ENCODE measurements around the gene TRIM41. TPM values are rescaled to one million over a fixed set of nuclear protein-coding genes. Genes with fewer than 3 reads are reported as not detected.

Gene TRIM41
- total and polyA plus RNA-seq, 2 of the 13 experiments (the other 11 are each of a cell fraction or from before 2014, with no cell fraction given): 10.2 to 16.7 TPM

DNA sequence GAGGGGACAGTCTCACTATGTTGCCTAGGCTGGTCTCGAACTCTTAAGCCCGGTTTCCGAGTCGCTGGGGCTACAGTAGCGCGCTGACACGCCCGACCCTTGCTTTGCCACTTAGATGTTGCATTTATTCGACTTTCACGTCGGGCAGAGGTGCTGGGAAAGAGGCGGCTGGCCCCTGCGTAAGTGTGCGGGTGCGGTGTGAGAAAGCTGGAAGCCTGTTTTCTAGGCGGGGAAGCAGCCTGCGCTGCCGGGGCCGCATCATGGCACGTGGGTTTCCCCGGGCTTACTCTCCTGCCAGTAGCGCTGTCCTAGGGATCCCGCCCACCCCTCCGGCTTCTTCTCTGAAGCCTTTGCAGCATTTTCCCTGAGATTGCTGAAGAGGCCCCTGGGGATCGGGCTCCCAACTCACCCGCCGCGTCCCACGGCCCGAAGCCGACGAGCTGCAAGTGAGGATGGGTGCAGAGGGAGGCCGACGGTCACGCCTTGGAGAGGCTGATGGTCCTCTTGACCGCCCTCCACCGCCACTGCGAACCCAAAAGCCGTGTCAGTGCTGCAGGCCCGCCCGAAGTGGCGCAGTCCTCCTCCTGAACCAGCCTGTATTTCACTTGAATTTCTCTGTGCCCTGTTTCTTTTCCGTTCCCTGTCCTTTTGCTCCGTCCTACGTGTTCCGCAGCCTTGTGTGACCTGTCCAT lies 5.8 kb upstream of the TRIM41 start (continued):
- TF ChIP-seq ZNF619 (CRISPR knock-in tag; IDR thresholded peaks at IDR 0.05): no peak
- no peak for TF ChIP-seq DPF2 (CRISPR knock-in tag; IDR thresholded peaks at IDR 0.05; ENCODE audit: borderline replicate concordance, low read depth)
- TF ChIP-seq ZNF331 (CRISPR knock-in tag; IDR thresholded peaks at IDR 0.05): no peak
- TF ChIP-seq, protein P1, sequence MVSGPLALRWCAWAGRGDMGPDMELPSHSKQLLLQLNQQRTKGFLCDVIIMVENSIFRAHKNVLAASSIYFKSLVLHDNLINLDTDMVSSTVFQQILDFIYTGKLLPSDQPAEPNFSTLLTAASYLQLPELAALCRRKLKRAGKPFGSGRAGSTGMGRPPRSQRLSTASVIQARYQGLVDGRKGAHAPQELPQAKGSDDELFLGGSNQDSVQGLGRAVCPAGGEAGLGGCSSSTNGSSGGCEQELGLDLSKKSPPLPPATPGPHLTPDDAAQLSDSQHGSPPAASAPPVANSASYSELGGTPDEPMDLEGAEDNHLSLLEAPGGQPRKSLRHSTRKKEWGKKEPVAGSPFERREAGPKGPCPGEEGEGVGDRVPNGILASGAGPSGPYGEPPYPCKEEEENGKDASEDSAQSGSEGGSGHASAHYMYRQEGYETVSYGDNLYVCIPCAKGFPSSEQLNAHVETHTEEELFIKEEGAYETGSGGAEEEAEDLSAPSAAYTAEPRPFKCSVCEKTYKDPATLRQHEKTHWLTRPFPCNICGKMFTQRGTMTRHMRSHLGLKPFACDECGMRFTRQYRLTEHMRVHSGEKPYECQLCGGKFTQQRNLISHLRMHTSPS (CRISPR knock-in tag; IDR thresholded peaks at IDR 0.05; ENCODE audit: low read depth): 0 out of 2 replicates have a peak, but pooled peaks have one; percentile 25
- TF ChIP-seq, protein P2, sequence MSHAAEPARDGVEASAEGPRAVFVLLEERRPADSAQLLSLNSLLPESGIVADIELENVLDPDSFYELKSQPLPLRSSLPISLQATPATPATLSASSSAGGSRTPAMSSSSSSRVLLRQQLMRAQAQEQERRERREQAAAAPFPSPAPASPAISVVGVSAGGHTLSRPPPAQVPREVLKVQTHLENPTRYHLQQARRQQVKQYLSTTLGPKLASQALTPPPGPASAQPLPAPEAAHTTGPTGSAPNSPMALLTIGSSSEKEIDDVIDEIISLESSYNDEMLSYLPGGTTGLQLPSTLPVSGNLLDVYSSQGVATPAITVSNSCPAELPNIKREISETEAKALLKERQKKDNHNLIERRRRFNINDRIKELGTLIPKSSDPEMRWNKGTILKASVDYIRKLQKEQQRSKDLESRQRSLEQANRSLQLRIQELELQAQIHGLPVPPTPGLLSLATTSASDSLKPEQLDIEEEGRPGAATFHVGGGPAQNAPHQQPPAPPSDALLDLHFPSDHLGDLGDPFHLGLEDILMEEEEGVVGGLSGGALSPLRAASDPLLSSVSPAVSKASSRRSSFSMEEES (CRISPR knock-in tag; IDR thresholded peaks at IDR 0.05): no peak
- TF ChIP-seq ZNF329 (CRISPR knock-in tag; IDR thresholded peaks at IDR 0.05; ENCODE audit: low read depth): no peak; the same call in 1 of the 2 replicates
- TF ChIP-seq KDM5B (CRISPR knock-in tag; IDR thresholded peaks at IDR 0.05; ENCODE audit: borderline replicate concordance): peak; percentile 82; the same call in 1 of the 2 replicates
- TF ChIP-seq, protein P3, sequence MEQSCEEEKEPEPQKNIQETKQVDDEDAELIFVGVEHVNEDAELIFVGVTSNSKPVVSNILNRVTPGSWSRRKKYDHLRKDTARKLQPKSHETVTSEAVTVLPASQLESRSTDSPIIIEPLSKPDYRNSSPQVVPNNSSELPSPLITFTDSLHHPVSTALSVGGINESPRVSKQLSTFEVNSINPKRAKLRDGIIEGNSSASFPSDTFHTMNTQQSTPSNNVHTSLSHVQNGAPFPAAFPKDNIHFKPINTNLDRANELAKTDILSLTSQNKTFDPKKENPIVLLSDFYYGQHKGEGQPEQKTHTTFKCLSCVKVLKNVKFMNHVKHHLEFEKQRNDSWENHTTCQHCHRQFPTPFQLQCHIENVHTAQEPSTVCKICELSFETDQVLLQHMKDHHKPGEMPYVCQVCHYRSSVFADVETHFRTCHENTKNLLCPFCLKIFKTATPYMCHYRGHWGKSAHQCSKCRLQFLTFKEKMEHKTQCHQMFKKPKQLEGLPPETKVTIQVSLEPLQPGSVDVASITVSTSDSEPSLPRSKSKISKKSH (CRISPR knock-in tag; IDR thresholded peaks at IDR 0.05; ENCODE audit: borderline replicate concordance): peak; percentile 59; the same call in 1 of the 2 replicates
- TF ChIP-seq, protein P4, sequence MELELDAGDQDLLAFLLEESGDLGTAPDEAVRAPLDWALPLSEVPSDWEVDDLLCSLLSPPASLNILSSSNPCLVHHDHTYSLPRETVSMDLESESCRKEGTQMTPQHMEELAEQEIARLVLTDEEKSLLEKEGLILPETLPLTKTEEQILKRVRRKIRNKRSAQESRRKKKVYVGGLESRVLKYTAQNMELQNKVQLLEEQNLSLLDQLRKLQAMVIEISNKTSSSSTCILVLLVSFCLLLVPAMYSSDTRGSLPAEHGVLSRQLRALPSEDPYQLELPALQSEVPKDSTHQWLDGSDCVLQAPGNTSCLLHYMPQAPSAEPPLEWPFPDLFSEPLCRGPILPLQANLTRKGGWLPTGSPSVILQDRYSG (CRISPR knock-in tag; IDR thresholded peaks at IDR 0.05): no peak
- no peak for TF ChIP-seq FOXA1 (IDR thresholded peaks at IDR 0.05)
- no peak; the same call in 1 of the 2 replicates for TF ChIP-seq FOXA1 (CRISPR knock-in tag; IDR thresholded peaks at IDR 0.05)
- TF ChIP-seq, protein P5, sequence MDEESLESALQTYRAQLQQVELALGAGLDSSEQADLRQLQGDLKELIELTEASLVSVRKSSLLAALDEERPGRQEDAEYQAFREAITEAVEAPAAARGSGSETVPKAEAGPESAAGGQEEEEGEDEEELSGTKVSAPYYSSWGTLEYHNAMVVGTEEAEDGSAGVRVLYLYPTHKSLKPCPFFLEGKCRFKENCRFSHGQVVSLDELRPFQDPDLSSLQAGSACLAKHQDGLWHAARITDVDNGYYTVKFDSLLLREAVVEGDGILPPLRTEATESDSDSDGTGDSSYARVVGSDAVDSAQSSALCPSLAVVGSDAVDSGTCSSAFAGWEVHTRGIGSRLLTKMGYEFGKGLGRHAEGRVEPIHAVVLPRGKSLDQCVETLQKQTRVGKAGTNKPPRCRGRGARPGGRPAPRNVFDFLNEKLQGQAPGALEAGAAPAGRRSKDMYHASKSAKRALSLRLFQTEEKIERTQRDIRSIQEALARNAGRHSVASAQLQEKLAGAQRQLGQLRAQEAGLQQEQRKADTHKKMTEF (CRISPR knock-in tag; IDR thresholded peaks at IDR 0.05): no peak
- TF ChIP-seq, protein P6, sequence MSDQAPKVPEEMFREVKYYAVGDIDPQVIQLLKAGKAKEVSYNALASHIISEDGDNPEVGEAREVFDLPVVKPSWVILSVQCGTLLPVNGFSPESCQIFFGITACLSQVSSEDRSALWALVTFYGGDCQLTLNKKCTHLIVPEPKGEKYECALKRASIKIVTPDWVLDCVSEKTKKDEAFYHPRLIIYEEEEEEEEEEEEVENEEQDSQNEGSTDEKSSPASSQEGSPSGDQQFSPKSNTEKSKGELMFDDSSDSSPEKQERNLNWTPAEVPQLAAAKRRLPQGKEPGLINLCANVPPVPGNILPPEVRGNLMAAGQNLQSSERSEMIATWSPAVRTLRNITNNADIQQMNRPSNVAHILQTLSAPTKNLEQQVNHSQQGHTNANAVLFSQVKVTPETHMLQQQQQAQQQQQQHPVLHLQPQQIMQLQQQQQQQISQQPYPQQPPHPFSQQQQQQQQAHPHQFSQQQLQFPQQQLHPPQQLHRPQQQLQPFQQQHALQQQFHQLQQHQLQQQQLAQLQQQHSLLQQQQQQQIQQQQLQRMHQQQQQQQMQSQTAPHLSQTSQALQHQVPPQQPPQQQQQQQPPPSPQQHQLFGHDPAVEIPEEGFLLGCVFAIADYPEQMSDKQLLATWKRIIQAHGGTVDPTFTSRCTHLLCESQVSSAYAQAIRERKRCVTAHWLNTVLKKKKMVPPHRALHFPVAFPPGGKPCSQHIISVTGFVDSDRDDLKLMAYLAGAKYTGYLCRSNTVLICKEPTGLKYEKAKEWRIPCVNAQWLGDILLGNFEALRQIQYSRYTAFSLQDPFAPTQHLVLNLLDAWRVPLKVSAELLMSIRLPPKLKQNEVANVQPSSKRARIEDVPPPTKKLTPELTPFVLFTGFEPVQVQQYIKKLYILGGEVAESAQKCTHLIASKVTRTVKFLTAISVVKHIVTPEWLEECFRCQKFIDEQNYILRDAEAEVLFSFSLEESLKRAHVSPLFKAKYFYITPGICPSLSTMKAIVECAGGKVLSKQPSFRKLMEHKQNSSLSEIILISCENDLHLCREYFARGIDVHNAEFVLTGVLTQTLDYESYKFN (CRISPR knock-in tag; conservative IDR thresholded peaks at IDR 0.05): no peak
- TF ChIP-seq HHEX (CRISPR knock-in tag; IDR thresholded peaks at IDR 0.05): no peak
